DMS53 treated with DMSO at 0.1 percent for 48 hours (cell line): Measurements from ENCODE around the gene ADAM8.

Experiments
- DNase-seq: peaks from one replicate; lab custom pipeline; 2025; ENCODE audit not compliant: unreplicated experiment; lab: John Stamatoyannopoulos, UW

ADAM8 gene

GRCh38 chr10:133282846-133283390, 6.2 kb upstream of the ADAM8 start:
- no peak for DNase-seq

- no peak for DNase-seq
Observed at GRCh38 chr10:133281628-133282372, 5.1 kb upstream of the ADAM8 start.

- no peak for DNase-seq
Observed at GRCh38 chr10:133281084-133281483, 4.4 kb upstream of the ADAM8 start.

GRCh38 chr10:133280391-133281059, 3.9 kb upstream of the ADAM8 start:
- no peak for DNase-seq

- no peak for DNase-seq
Observed at GRCh38 chr10:133279326-133280226, 2.9 kb upstream of the ADAM8 start.

GRCh38 chr10:133278577-133279265, 2.1 kb upstream of the ADAM8 start:
- no peak for DNase-seq

- DNase-seq: no peak
Observed at GRCh38 chr10:133277993-133278576, 1.4 kb upstream of the ADAM8 start.

- DNase-seq: no peak
Observed at GRCh38 chr10:133277277-133277992, 767 bp upstream of the ADAM8 start.

GRCh38 chr10:133276100-133276434, 601 bp downstream of the ADAM8 start:
- no peak for DNase-seq

- no peak for DNase-seq
Observed at GRCh38 chr10:133275684-133276092, 980 bp downstream of the ADAM8 start.

GRCh38 chr10:133274751-133275683, 1.7 kb downstream of the ADAM8 start:
- no peak for DNase-seq

GRCh38 chr10:133273534-133274143, 3.0 kb downstream of the ADAM8 start:
- no peak for DNase-seq

GRCh38 chr10:133272964-133273420, 3.7 kb downstream of the ADAM8 start:
- DNase-seq: no peak

GRCh38 chr10:133272301-133272963, 4.2 kb downstream of the ADAM8 start:
- DNase-seq: no peak

- DNase-seq: no peak
Observed at GRCh38 chr10:133271521-133272300, 5.0 kb downstream of the ADAM8 start.

GRCh38 chr10:133270773-133271297, 5.8 kb downstream of the ADAM8 start:
- no peak for DNase-seq

GRCh38 chr10:133270204-133270603, 6.5 kb downstream of the ADAM8 start:
- DNase-seq: no peak
